Endothelial cell of umbilical vein (primary cell): ENCODE results near the gene PCED1B. TPM values are rescaled to one million over a fixed set of nuclear protein-coding genes. Genes with fewer than 3 reads are reported as not detected.

Experiments
- BruUV-seq: library from RNA; stranded (reverse); fragments of 400-500 nt; replicated peaks from 2 replicates; lab custom pipeline; 2021; lab: Mats Ljungman, UMichigan
- CTCF ChIA-PET: fragments of 300-600, 350-600 bp; sonication (Branson Sonifier 250); formaldehyde crosslinking; loops from one replicate; lab custom pipeline; 2021; ENCODE audit warnings: antibody characterized with exemption, inconsistent platforms; lab: Charles Lee
- POLR2A ChIA-PET: fragments of 300-600, 350-600 bp; sonication (Branson Sonifier 250); formaldehyde crosslinking; loops from one replicate; lab custom pipeline; 2021; ENCODE audit warnings: antibody characterized with exemption, inconsistent platforms; lab: Charles Lee
- DNase-seq: peaks from one replicate; pipeline ENCODE4 v3.0.0-alpha.2; 2011; ENCODE audit warnings: low read depth, low spot score
- FAIRE-seq: peaks from 2 replicates; lab custom pipeline; 2011; peaks lifted over from hg19 to GRCh38; lab: Jason Lieb, UNC
- H2AFZ ChIP-seq: 2 replicates; pipeline ENCODE4 v1.6.0; 2012; ENCODE audit warnings: low read depth, low read length, control low read depth, inconsistent platforms
- H3K27ac ChIP-seq: 2 replicates; pipeline ENCODE4 v1.5.1; 2011; ENCODE audit warnings: low read depth, mild to moderate bottlenecking, control low read depth, low read length, moderate library complexity; ENCODE audit not compliant: insufficient read depth
- H3K27me3 ChIP-seq, 2 experiments: 2 replicates each; pipeline versions ENCODE4 v1.6.0 to v1.6.1; 2011; ENCODE audit warnings: low read length in 2 of 2, mixed read lengths in 1 of 2; ENCODE audit not compliant: control insufficient read depth in 2 of 2, insufficient read depth in 2 of 2
- H3K36me3 ChIP-seq, 2 experiments: 2 replicates in 1 of 2; 3 replicates in 1 of 2; pipeline ENCODE4 v1.5.1; 2011; ENCODE audit warnings: low read length in 2 of 2, mild to moderate bottlenecking in 1 of 2, moderate library complexity in 1 of 2; ENCODE audit not compliant: control insufficient read depth in 2 of 2, insufficient read depth in 2 of 2; ENCODE audit errors: extremely low read depth in 1 of 2
- H3K4me1 ChIP-seq: 3 replicates; pipeline ENCODE4 v1.5.1; 2011; ENCODE audit warnings: mild to moderate bottlenecking, low read length; ENCODE audit not compliant: control insufficient read depth, insufficient read depth; ENCODE audit errors: extremely low read depth
- H3K4me2 ChIP-seq: 2 replicates; pipeline ENCODE4 v1.6.1; 2011; ENCODE audit warnings: low read length, control low read depth, mixed read lengths; ENCODE audit not compliant: insufficient read depth
- H3K4me3 ChIP-seq, 3 experiments: fragments of 200-600 bp in 1 of 3; sonication (generic), shearing (Covaris generic) in 1 of 3; replicated peaks in 1 of 3; 2 replicates each; pipeline ENCODE4 v1.5.1; 2011 to 2016; ENCODE audit warnings: control low read depth in 3 of 3, low read length in 3 of 3, mild to moderate bottlenecking in 2 of 3, inconsistent platforms in 1 of 3, low read depth in 1 of 3, moderate library complexity in 1 of 3; ENCODE audit not compliant: insufficient read depth in 1 of 3
- H3K79me2 ChIP-seq: 2 replicates; pipeline ENCODE4 v1.6.0; 2012; ENCODE audit warnings: low read length, inconsistent platforms; ENCODE audit not compliant: control insufficient read depth, insufficient read depth
- H3K9ac ChIP-seq: replicated peaks from 2 replicates; pipeline ENCODE3; 2011; ENCODE audit warnings: low read length, control low read depth; ENCODE audit not compliant: insufficient read depth; ENCODE audit errors: extremely low read depth
- H3K9me1 ChIP-seq: replicated peaks from 3 replicates; pipeline ENCODE4 v1.6.0; 2011; ENCODE audit warnings: mild to moderate bottlenecking, low read length; ENCODE audit not compliant: control insufficient read depth, insufficient read depth; ENCODE audit errors: extremely low read depth
- H3K9me3 ChIP-seq: replicated peaks from 2 replicates; pipeline ENCODE4 v1.5.1; 2012; ENCODE audit warnings: low read length, inconsistent platforms; ENCODE audit not compliant: control insufficient read depth, insufficient read depth
- H4K20me1 ChIP-seq: replicated peaks from 2 replicates; pipeline ENCODE3; 2011; ENCODE audit warnings: mild to moderate bottlenecking, low read length; ENCODE audit not compliant: control insufficient read depth, insufficient read depth; ENCODE audit errors: extremely low read depth
- EZH2 ChIP-seq: IDR thresholded peaks from 2 replicates; pipeline ENCODE4 v1.6.1; 2012; ENCODE audit warnings: borderline replicate concordance, low read depth, mild to moderate bottlenecking, moderate library complexity, low read length, inconsistent platforms; ENCODE audit not compliant: severe bottlenecking
- FOS ChIP-seq: IDR thresholded peaks from 2 replicates; pipeline ENCODE4 v1.6.1; 2011; ENCODE audit warnings: mild to moderate bottlenecking, low read length, moderate library complexity, borderline replicate concordance; ENCODE audit not compliant: insufficient read depth
- GATA2 ChIP-seq: IDR thresholded peaks from 2 replicates; pipeline ENCODE4 v1.7.0; 2011; ENCODE audit warnings: low read depth, mild to moderate bottlenecking, moderate library complexity, mixed read lengths, low read length; ENCODE audit not compliant: insufficient read length, insufficient read depth
- JUN ChIP-seq: IDR thresholded peaks from 2 replicates; pipeline ENCODE4 v1.6.1; 2011; ENCODE audit warnings: borderline replicate concordance, low read depth; ENCODE audit not compliant: insufficient read length, insufficient read depth
- MYC ChIP-seq: IDR thresholded peaks from one replicate; pipeline ENCODE4 v1.6.1; 2011; ENCODE audit warnings: mild to moderate bottlenecking, low read depth, low read length
- POLR2A ChIP-seq: IDR thresholded peaks from 2 replicates; pipeline ENCODE4 v1.6.1; 2012; ENCODE audit warnings: low read depth, mild to moderate bottlenecking, control low read depth, low read length
- POLR2AphosphoS5 ChIP-seq: IDR thresholded peaks from 2 replicates; pipeline ENCODE4 v1.6.1; 2012; ENCODE audit warnings: low read depth, mild to moderate bottlenecking, control low read depth, low read length, moderate library complexity; ENCODE audit not compliant: insufficient read depth
- dilution Hi-C: fragments of 300-500 bp; cut with MboI; formaldehyde crosslinking; loops from one replicate; pipeline ENCODE4 v1.15.0; 2019; ENCODE audit warnings: low sequenced_read_pairs; ENCODE audit not compliant: extremely low pct_ligation_motif_present
- intact Hi-C: fragments of 100-400 bp; cut with micrococcal nuclease; formaldehyde crosslinking; loops from one replicate; pipeline ENCODE4 v1.10.0; 2022
- polyA plus RNA-seq, 4 experiments: library from polyadenylated mRNA; depleted of rRNA in 3 of 4; stranded (reverse) in 3 of 4; unstranded in 1 of 4; fragments of >200 nt; gene quantifications; 2 replicates each; pipeline versions ENCODE4 v1.2.1 to v1.2.3, GENCODE V29; 2011 to 2012; ENCODE audit warnings: missing spikeins in 1 of 4
- total RNA-seq: library from RNA; stranded (reverse); gene quantifications from 2 replicates; pipeline ENCODE4 v1.2.3, GENCODE V29; 2021
- TF ChIP-seq, protein P1 (sequence below), 2 donors: IDR thresholded peaks; 1 replicate in 1 of 2; 2 replicates in 1 of 2; pipeline ENCODE4 v1.5.1; 2011; ENCODE audit warnings: low read length in 2 of 2, mild to moderate bottlenecking in 2 of 2, moderate library complexity in 2 of 2, control low read depth in 1 of 2, inconsistent platforms in 1 of 2, low read depth in 1 of 2; ENCODE audit not compliant: insufficient read depth in 1 of 2; ENCODE audit errors: extremely low read depth in 1 of 2
- TF ChIP-seq, protein P2 (sequence below): IDR thresholded peaks from 2 replicates; pipeline ENCODE4 v1.6.1; 2011; ENCODE audit not compliant: insufficient read depth, insufficient read length

The PCED1B gene
- total and polyA plus RNA-seq, 2 donors (not counting 3 experiments of a cell fraction or from before 2014, with no cell fraction given): 1.7 to 2.6 TPM

DNA sequence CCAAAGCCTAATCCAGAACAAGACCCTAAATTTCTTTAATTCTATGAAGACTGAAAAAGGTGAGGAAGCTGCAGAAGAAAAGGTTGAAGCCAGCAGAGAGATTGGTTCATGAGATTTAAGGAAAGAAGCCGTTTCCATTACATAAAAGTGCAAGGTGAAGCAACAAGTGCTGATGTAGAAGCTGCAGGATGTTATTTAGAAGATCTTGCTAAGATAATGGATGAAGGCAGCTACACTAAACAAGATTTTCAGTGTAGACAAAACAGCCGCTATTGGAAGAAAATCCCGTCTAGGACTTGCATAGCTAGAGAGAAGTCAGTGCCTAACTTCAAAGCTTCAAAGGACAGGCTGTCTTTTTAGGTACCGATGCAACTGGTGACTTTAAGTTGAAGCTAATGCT is 65.8 kb downstream of the PCED1B start:
- ChIA-PET CTCF (no interaction called here), POLR2A (no interaction called here)
- H3K27ac ChIP-seq: no peak overlapping the region
- no TSS peak for BruUV-seq
- no peaks in the 10 kb centered on the region for H3K79me2 ChIP-seq
- no peaks in the 10 kb centered on the region for H3K27me3 ChIP-seq
- dilution Hi-C loops (no loop called here), intact Hi-C loops (no loop called here)
- no peak for DNase-seq
- H3K9me3 ChIP-seq: no peaks in the 10 kb centered on the region
- no peaks in the 10 kb centered on the region for H3K9me1 ChIP-seq
- no peak for FAIRE-seq
- TF ChIP-seq EZH2 (no peak), POLR2AphosphoS5 (no peak), GATA2 (no peak), JUN (no peak), FOS (no peak), POLR2A (no peak), MYC (no peak)
- TF ChIP-seq, protein P1, sequence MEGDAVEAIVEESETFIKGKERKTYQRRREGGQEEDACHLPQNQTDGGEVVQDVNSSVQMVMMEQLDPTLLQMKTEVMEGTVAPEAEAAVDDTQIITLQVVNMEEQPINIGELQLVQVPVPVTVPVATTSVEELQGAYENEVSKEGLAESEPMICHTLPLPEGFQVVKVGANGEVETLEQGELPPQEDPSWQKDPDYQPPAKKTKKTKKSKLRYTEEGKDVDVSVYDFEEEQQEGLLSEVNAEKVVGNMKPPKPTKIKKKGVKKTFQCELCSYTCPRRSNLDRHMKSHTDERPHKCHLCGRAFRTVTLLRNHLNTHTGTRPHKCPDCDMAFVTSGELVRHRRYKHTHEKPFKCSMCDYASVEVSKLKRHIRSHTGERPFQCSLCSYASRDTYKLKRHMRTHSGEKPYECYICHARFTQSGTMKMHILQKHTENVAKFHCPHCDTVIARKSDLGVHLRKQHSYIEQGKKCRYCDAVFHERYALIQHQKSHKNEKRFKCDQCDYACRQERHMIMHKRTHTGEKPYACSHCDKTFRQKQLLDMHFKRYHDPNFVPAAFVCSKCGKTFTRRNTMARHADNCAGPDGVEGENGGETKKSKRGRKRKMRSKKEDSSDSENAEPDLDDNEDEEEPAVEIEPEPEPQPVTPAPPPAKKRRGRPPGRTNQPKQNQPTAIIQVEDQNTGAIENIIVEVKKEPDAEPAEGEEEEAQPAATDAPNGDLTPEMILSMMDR (IDR thresholded peaks at IDR 0.05; ENCODE audit: extremely low read depth in 1 of 2, insufficient read depth in 1 of 2, low read depth in 1 of 2, low read length in 2 of 2): no peak
- TF ChIP-seq, protein P2, sequence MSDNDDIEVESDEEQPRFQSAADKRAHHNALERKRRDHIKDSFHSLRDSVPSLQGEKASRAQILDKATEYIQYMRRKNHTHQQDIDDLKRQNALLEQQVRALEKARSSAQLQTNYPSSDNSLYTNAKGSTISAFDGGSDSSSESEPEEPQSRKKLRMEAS: no peak
- H3K4me1 ChIP-seq: no peaks in the 10 kb centered on the region
- H3K4me2 ChIP-seq: no peak overlapping the region
- no peak overlapping the region for H3K9ac ChIP-seq
- no peaks in the 10 kb centered on the region for H3K36me3 ChIP-seq
- H4K20me1 ChIP-seq: no peaks in the 10 kb centered on the region
- no peak overlapping the region for H3K4me3 ChIP-seq
- H2AFZ ChIP-seq: no peak overlapping the region
